ENCODE data around the gene LPO.

Gene LPO

GRCh38 chr17:58280480-58281217, 42.3 kb downstream of the LPO start, which contains the start of gene MPO:
MPO (minus strand) TSS chr17:58280935; CDS start chr17:58280758, 177 bp downstream.
- FAIRE-seq, result no peak
- no peak for DNase-seq (ENCODE audit: insufficient read length)

GRCh38 chr17:58281511-58282011, 43.2 kb downstream of the LPO start:
- FAIRE-seq, result no peak
- TF ChIP-seq TAF1 (IDR thresholded peaks at IDR 0.05; ENCODE audit: borderline replicate concordance, low read depth, low read length) (no peak), POLR2A (IDR thresholded peaks at IDR 0.05; ENCODE audit: low read depth, low read length) (no peak), POLR2AphosphoS5 (IDR thresholded peaks at IDR 0.05; ENCODE audit: low read depth, low read length) (no peak)
- DNase-seq (ENCODE audit: insufficient read length), result no peak

More at GRCh38 chr17:58280480-58281217, 42.3 kb downstream of the LPO start, which contains the start of gene MPO:
- TF ChIP-seq TAF1 (IDR thresholded peaks at IDR 0.05; ENCODE audit: borderline replicate concordance, low read depth, low read length) (no peak), POLR2AphosphoS5 (IDR thresholded peaks at IDR 0.05; ENCODE audit: low read depth, low read length) (no peak), POLR2A (IDR thresholded peaks at IDR 0.05; ENCODE audit: low read depth, low read length) (no peak)

GRCh38 chr17:58282442-58282841, 44.1 kb downstream of the LPO start:
- TF ChIP-seq POLR2A (IDR thresholded peaks at IDR 0.05; ENCODE audit: low read depth, low read length), result no peak
- no peak for TF ChIP-seq POLR2AphosphoS5 (IDR thresholded peaks at IDR 0.05; ENCODE audit: low read depth, low read length)
- no peak for TF ChIP-seq TAF1 (IDR thresholded peaks at IDR 0.05; ENCODE audit: borderline replicate concordance, low read depth, low read length)
- DNase-seq (ENCODE audit: insufficient read length) (no peak), FAIRE-seq (no peak)

GRCh38 chr17:58283674-58284612, 45.6 kb downstream of the LPO start:
- TF ChIP-seq TAF1 (IDR thresholded peaks at IDR 0.05; ENCODE audit: borderline replicate concordance, low read depth, low read length) (no peak), POLR2AphosphoS5 (IDR thresholded peaks at IDR 0.05; ENCODE audit: low read depth, low read length) (no peak), POLR2A (IDR thresholded peaks at IDR 0.05; ENCODE audit: low read depth, low read length) (no peak)
- FAIRE-seq, result no peak
- no peak for DNase-seq (ENCODE audit: insufficient read length)

- no peak for TF ChIP-seq POLR2A (IDR thresholded peaks at IDR 0.05; ENCODE audit: low read depth, low read length)
- no peak for TF ChIP-seq POLR2AphosphoS5 (IDR thresholded peaks at IDR 0.05; ENCODE audit: low read depth, low read length)
- TF ChIP-seq TAF1 (IDR thresholded peaks at IDR 0.05; ENCODE audit: borderline replicate concordance, low read depth, low read length), result no peak
- no peak for FAIRE-seq
- no peak for DNase-seq (ENCODE audit: insufficient read length)
Observed at GRCh38 chr17:58284613-58285421, 46.4 kb downstream of the LPO start.

GRCh38 chr17:58285422-58285810, 47.0 kb downstream of the LPO start:
- DNase-seq (ENCODE audit: insufficient read length) (no peak), FAIRE-seq (no peak)
- TF ChIP-seq TAF1 (IDR thresholded peaks at IDR 0.05; ENCODE audit: borderline replicate concordance, low read depth, low read length) (no peak), POLR2A (IDR thresholded peaks at IDR 0.05; ENCODE audit: low read depth, low read length) (no peak)

- no peak for TF ChIP-seq POLR2A (IDR thresholded peaks at IDR 0.05; ENCODE audit: low read depth, low read length)
- TF ChIP-seq TAF1 (IDR thresholded peaks at IDR 0.05; ENCODE audit: borderline replicate concordance, low read depth, low read length), result no peak
- no peak for TF ChIP-seq POLR2AphosphoS5 (IDR thresholded peaks at IDR 0.05; ENCODE audit: low read depth, low read length)
- FAIRE-seq (no peak), DNase-seq (ENCODE audit: insufficient read length) (no peak)
Observed at GRCh38 chr17:58289869-58290268, 51.5 kb downstream of the LPO start.

GRCh38 chr17:58291246-58291645, 52.9 kb downstream of the LPO start:
- no peak for TF ChIP-seq TAF1 (IDR thresholded peaks at IDR 0.05; ENCODE audit: borderline replicate concordance, low read depth, low read length)
- no peak for TF ChIP-seq POLR2A (IDR thresholded peaks at IDR 0.05; ENCODE audit: low read depth, low read length)
- no peak for TF ChIP-seq POLR2AphosphoS5 (IDR thresholded peaks at IDR 0.05; ENCODE audit: low read depth, low read length)
- FAIRE-seq (no peak), DNase-seq (ENCODE audit: insufficient read length) (no peak)

- FAIRE-seq, result no peak
Observed at GRCh38 chr17:58294034-58294433, 55.6 kb downstream of the LPO start.

GRCh38 chr17:58300336-58300735, 62.0 kb downstream of the LPO start:
- TF ChIP-seq POLR2AphosphoS5 (IDR thresholded peaks at IDR 0.05; ENCODE audit: low read depth, low read length) (no peak), POLR2A (IDR thresholded peaks at IDR 0.05; ENCODE audit: low read depth, low read length) (no peak), TAF1 (IDR thresholded peaks at IDR 0.05; ENCODE audit: borderline replicate concordance, low read depth, low read length) (no peak)
- DNase-seq (ENCODE audit: insufficient read length) (no peak), FAIRE-seq (no peak)

More at GRCh38 chr17:58294034-58294433, 55.6 kb downstream of the LPO start:
- no peak for DNase-seq (ENCODE audit: insufficient read length)
- TF ChIP-seq TAF1 (IDR thresholded peaks at IDR 0.05; ENCODE audit: borderline replicate concordance, low read depth, low read length) (no peak), POLR2AphosphoS5 (IDR thresholded peaks at IDR 0.05; ENCODE audit: low read depth, low read length) (no peak), POLR2A (IDR thresholded peaks at IDR 0.05; ENCODE audit: low read depth, low read length) (no peak)
